ENCODE measurements around the gene APBA1. TPM values are rescaled to one million over a fixed set of nuclear protein-coding genes. Genes with fewer than 3 reads are reported as not detected.

Gene APBA1
- total RNA-seq, 1 experiment from 2014 or later, result 0.34 TPM

GRCh38 chr9:69718218-69718617 is 46.0 kb upstream of the APBA1 start:
- no peaks in the 10 kb centered on the region for H3K27me3 ChIP-seq (replicated peaks; ENCODE audit: control insufficient read depth, insufficient read depth, low read length)

GRCh38 chr9:69715825-69716224 is 43.7 kb upstream of the APBA1 start:
- Mint-ChIP-seq H3K4me1 (ENCODE audit: low read depth, unreplicated experiment) (no peaks in the 10 kb centered on the region), H3K36me3 (ENCODE audit: insufficient read depth, unreplicated experiment) (no peaks in the 10 kb centered on the region), H3K4me3 (ENCODE audit: unreplicated experiment) (no peak overlapping the region), H3K27me3 (ENCODE audit: insufficient read depth, unreplicated experiment) (no peaks in the 10 kb centered on the region), H3K9me3 (ENCODE audit: unreplicated experiment) (no peaks in the 10 kb centered on the region), H3K27ac (ENCODE audit: unreplicated experiment) (no peak overlapping the region)
- ChIA-PET CTCF (no interaction called here), POLR2A (no interaction called here)
- Histone ChIP-seq H3K9me3 (no peaks in the 10 kb centered on the region), H3K4me3 (ENCODE audit: low read depth, low read length) (no peak overlapping the region), H3K36me3 (ENCODE audit: control insufficient read depth, insufficient read depth, low read length) (no peaks in the 10 kb centered on the region), H3K27me3 (replicated peaks; ENCODE audit: control insufficient read depth, insufficient read depth, low read length) (no peaks in the 10 kb centered on the region), H3K4me1 (0 out of 2 replicates have a peak, but pooled peaks cover 4% of the 10 kb centered on the region)
- no TSS peak for BruUV-seq (replicated peaks)
- no peak for DNase-seq
- intact Hi-C loops (cut with micrococcal nuclease; ENCODE audit: unreplicated experiment), result no loop called here
- TF ChIP-seq CTCF (IDR thresholded peaks at IDR 0.05; ENCODE audit: insufficient read depth in 1 of 2, low read depth in 1 of 2, low read length in 1 of 2, severe bottlenecking in 1 of 2, unreplicated experiment in 1 of 2), result no peak

More at GRCh38 chr9:69718218-69718617, 46.0 kb upstream of the APBA1 start:
- Histone ChIP-seq H3K4me1 (0 out of 2 replicates have a peak, but pooled peaks cover 4% of the 10 kb centered on the region), H3K36me3 (ENCODE audit: control insufficient read depth, insufficient read depth, low read length) (no peaks in the 10 kb centered on the region), H3K4me3 (ENCODE audit: low read depth, low read length) (no peak overlapping the region), H3K9me3 (no peaks in the 10 kb centered on the region)
- no peak for DNase-seq
- Mint-ChIP-seq H3K27ac (ENCODE audit: unreplicated experiment) (no peak overlapping the region), H3K27me3 (ENCODE audit: insufficient read depth, unreplicated experiment) (no peaks in the 10 kb centered on the region), H3K4me1 (ENCODE audit: low read depth, unreplicated experiment) (no peaks in the 10 kb centered on the region), H3K4me3 (ENCODE audit: unreplicated experiment) (no peak overlapping the region), H3K36me3 (ENCODE audit: insufficient read depth, unreplicated experiment) (peaks cover 8% of the 10 kb centered on the region), H3K9me3 (ENCODE audit: unreplicated experiment) (no peaks in the 10 kb centered on the region)
- no TSS peak for BruUV-seq (replicated peaks)
- CTCF ChIA-PET, result no interaction called here
- POLR2A ChIA-PET, result no interaction called here
- intact Hi-C loops (cut with micrococcal nuclease; ENCODE audit: unreplicated experiment), result no loop called here
- no peak for TF ChIP-seq CTCF (IDR thresholded peaks at IDR 0.05; ENCODE audit: insufficient read depth in 1 of 2, low read depth in 1 of 2, low read length in 1 of 2, severe bottlenecking in 1 of 2, unreplicated experiment in 1 of 2)

GRCh38 chr9:69715096-69715495 is 42.9 kb upstream of the APBA1 start:
- H3K4me3 Mint-ChIP-seq (ENCODE audit: unreplicated experiment), result no peak overlapping the region
- no peaks in the 10 kb centered on the region for H3K9me3 Mint-ChIP-seq (ENCODE audit: unreplicated experiment)
- no peaks in the 10 kb centered on the region for H3K4me1 Mint-ChIP-seq (ENCODE audit: low read depth, unreplicated experiment)
- TF ChIP-seq CTCF (IDR thresholded peaks at IDR 0.05; ENCODE audit: insufficient read depth in 1 of 2, low read depth in 1 of 2, low read length in 1 of 2, severe bottlenecking in 1 of 2, unreplicated experiment in 1 of 2), result no peak
- no TSS peak for BruUV-seq (replicated peaks)
- Histone ChIP-seq H3K4me1 (0 out of 2 replicates have a peak, but pooled peaks cover 4% of the 10 kb centered on the region), H3K27me3 (replicated peaks; ENCODE audit: control insufficient read depth, insufficient read depth, low read length) (no peaks in the 10 kb centered on the region), H3K4me3 (ENCODE audit: low read depth, low read length) (no peak overlapping the region), H3K36me3 (ENCODE audit: control insufficient read depth, insufficient read depth, low read length) (no peaks in the 10 kb centered on the region), H3K9me3 (no peaks in the 10 kb centered on the region)
- intact Hi-C loops (cut with micrococcal nuclease; ENCODE audit: unreplicated experiment), result no loop called here
- H3K27ac Mint-ChIP-seq (ENCODE audit: unreplicated experiment), result no peak overlapping the region
- ChIA-PET POLR2A (no interaction called here), CTCF (no interaction called here)
- no peaks in the 10 kb centered on the region for H3K36me3 Mint-ChIP-seq (ENCODE audit: insufficient read depth, unreplicated experiment)
- no peaks in the 10 kb centered on the region for H3K27me3 Mint-ChIP-seq (ENCODE audit: insufficient read depth, unreplicated experiment)
- DNase-seq, result no peak
